ENCODE results near the gene EGR2. TPM values are rescaled to one million over a fixed set of nuclear protein-coding genes. Genes with fewer than 3 reads are reported as not detected.

EGR2 gene
- total RNA-seq, 1 experiment from 2014 or later: 2.6 TPM

- H2AK5ac ChIP-seq (ENCODE audit: insufficient read length, low read length): no peak overlapping the region
- no peak overlapping the region for H3K4ac ChIP-seq (ENCODE audit: low read depth, low read length)
- Mint-ChIP-seq H3K4me3 (no peak overlapping the region), H3K27me3 (ENCODE audit: low read depth) (peaks cover 12% of the 10 kb centered on the region), H3K36me3 (ENCODE audit: insufficient read depth in 1 of 3, low read depth in 3 of 3) (no peaks in the 10 kb centered on the region), H3K9me3 (no peaks in the 10 kb centered on the region), H3K4me1 (peaks cover 3 to 4% of the 10 kb centered on the region in 2 experiments), H3K27ac (no peak overlapping the region; a peak in 1 of 7 replicates)
- H3K56ac ChIP-seq (ENCODE audit: insufficient read length, low read depth, low read length): no peak overlapping the region
- no peak overlapping the region for H4K91ac ChIP-seq (ENCODE audit: insufficient read length, low read depth, low read length)
- H3K14ac ChIP-seq (ENCODE audit: insufficient read depth, low read length): no peak overlapping the region
- no peaks in the 10 kb centered on the region for H3K79me2 ChIP-seq (ENCODE audit: insufficient read depth, low read length)
- H2BK15ac ChIP-seq (ENCODE audit: low read depth, low read length): no peak overlapping the region
- H3K23me2 ChIP-seq (ENCODE audit: insufficient read length, low read depth, low read length, poor library complexity, severe bottlenecking): no peaks in the 10 kb centered on the region
- H4K5ac ChIP-seq (ENCODE audit: insufficient read length, low read depth, low read length): no peak overlapping the region
- H2BK120ac ChIP-seq (ENCODE audit: low read depth, low read length, poor library complexity, severe bottlenecking): no peak overlapping the region
- H3T11ph ChIP-seq (ENCODE audit: low read length): no peak overlapping the region
- H4K8ac ChIP-seq (replicated peaks; ENCODE audit: insufficient read length, low read depth, low read length): no peak overlapping the region
- H3K9me3 ChIP-seq (ENCODE audit: control insufficient read depth, low read depth, low read length): no peaks in the 10 kb centered on the region
- TF ChIP-seq, protein P1, sequence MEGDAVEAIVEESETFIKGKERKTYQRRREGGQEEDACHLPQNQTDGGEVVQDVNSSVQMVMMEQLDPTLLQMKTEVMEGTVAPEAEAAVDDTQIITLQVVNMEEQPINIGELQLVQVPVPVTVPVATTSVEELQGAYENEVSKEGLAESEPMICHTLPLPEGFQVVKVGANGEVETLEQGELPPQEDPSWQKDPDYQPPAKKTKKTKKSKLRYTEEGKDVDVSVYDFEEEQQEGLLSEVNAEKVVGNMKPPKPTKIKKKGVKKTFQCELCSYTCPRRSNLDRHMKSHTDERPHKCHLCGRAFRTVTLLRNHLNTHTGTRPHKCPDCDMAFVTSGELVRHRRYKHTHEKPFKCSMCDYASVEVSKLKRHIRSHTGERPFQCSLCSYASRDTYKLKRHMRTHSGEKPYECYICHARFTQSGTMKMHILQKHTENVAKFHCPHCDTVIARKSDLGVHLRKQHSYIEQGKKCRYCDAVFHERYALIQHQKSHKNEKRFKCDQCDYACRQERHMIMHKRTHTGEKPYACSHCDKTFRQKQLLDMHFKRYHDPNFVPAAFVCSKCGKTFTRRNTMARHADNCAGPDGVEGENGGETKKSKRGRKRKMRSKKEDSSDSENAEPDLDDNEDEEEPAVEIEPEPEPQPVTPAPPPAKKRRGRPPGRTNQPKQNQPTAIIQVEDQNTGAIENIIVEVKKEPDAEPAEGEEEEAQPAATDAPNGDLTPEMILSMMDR (conservative IDR thresholded peaks at IDR 0.05): no peak
- H3K4me2 ChIP-seq (ENCODE audit: insufficient read depth, insufficient read length, low read length): no peak overlapping the region
- no peak overlapping the region for H2BK20ac ChIP-seq (ENCODE audit: low read depth, low read length, poor library complexity, severe bottlenecking)
- no peaks in the 10 kb centered on the region for H3K27me3 ChIP-seq (ENCODE audit: insufficient read depth, low read length)
- no peak for DNase-seq
- WGBS (ENCODE audit: extremely low coverage, insufficient read length, low lambda C conversion rate): no CpG with 5 or more reads among the region's 1 CpG
- no peak overlapping the region for H3K23ac ChIP-seq (ENCODE audit: insufficient read length, low read depth, low read length)
- no peak overlapping the region for H2AFZ ChIP-seq (ENCODE audit: low read length)
- H3K27ac ChIP-seq (ENCODE audit: insufficient read length, low read depth, low read length): no peak overlapping the region
- no peak overlapping the region for H2BK12ac ChIP-seq (ENCODE audit: insufficient read length, low read depth, low read length)
- H3K4me1 ChIP-seq (ENCODE audit: insufficient read depth, low read length): no peaks in the 10 kb centered on the region
- no peak overlapping the region for H3K9ac ChIP-seq (ENCODE audit: extremely low read depth, insufficient read length, low read length)
- no peak overlapping the region for H2BK5ac ChIP-seq (ENCODE audit: insufficient read length, low read length)
- H3K18ac ChIP-seq (ENCODE audit: insufficient read length, low read depth, low read length): no peak overlapping the region
- no peaks in the 10 kb centered on the region for H4K20me1 ChIP-seq (ENCODE audit: control insufficient read depth, insufficient read depth, insufficient read length)
- H3K79me1 ChIP-seq (ENCODE audit: insufficient read depth, low read depth, low read length, poor library complexity, severe bottlenecking): no peaks in the 10 kb centered on the region
Observed at GRCh38 chr10:62826273-62826672, 10.1 kb upstream of the EGR2 start.

Measured in H9 (cell line).